ENCODE data around the gene MIPOL1.

Gene MIPOL1

GRCh38 chr14:37195327-37195726 is 2.4 kb upstream of the MIPOL1 start (continued):
- TF ChIP-seq SCRT2 (tag by site-specific recombination; IDR thresholded peaks at IDR 0.05): no peak
- TF ChIP-seq ZNF174 (tag by site-specific recombination; IDR thresholded peaks at IDR 0.05): no peak

GRCh38 chr14:37196604-37197420 is 925 bp upstream of the MIPOL1 start:
- H3K27ac ChIP-seq (ENCODE audit: extremely low read depth, low read depth, low read length): peak overlapping the region; percentile 87
- ChIA-PET CTCF (interaction anchor here (0.6 to 2.8 kb wide), 7 partner anchors 9 to 790 kb away, joined by 3 to 9 read pairs (median 3); no protein-coding TSS in a partner anchor), POLR2A (interaction anchor here (1.0 to 2.8 kb wide), 2 partner anchors 9 to 25 kb away, joined by 3 to 10 read pairs; partner anchors contain the start of gene SLC25A21)
- H3K36me3 ChIP-seq (ENCODE audit: control insufficient read depth in 2 of 2, insufficient read depth in 1 of 2, low read length in 2 of 2): no peaks in the 10 kb centered on the region
- no peaks in the 10 kb centered on the region for H3K9me3 ChIP-seq (ENCODE audit: control insufficient read depth, insufficient read depth, low read depth, low read length)
- TF ChIP-seq ZNF513 (tag by site-specific recombination; IDR thresholded peaks at IDR 0.05): 0 out of 2 replicates have a peak, but pooled peaks have one; percentile 15
- TF ChIP-seq ZNF37A (tag by site-specific recombination; IDR thresholded peaks at IDR 0.05): no peak
- 0 out of 2 replicates have a peak, but pooled peaks have one; percentile 38 for TF ChIP-seq ZNF362 (tag by site-specific recombination; IDR thresholded peaks at IDR 0.05)
- H3K4me3 ChIP-seq (ENCODE audit: low read depth, low read length): no peak overlapping the region; the same call in 1 of the 2 replicates
- H3K4me1 ChIP-seq (ENCODE audit: control insufficient read depth, insufficient read depth, low read length): peaks cover 5% of the 10 kb centered on the region; the same call in 1 of the 2 replicates

GRCh38 chr14:37198273-37198598 is 499 bp downstream of the MIPOL1 start:
- POLR2A ChIA-PET: interaction anchor here (2.8 kb wide), 1 partner anchor 26 kb away, joined by 10 read pairs; the partner anchor contains the start of gene SLC25A21
- TF ChIP-seq PRDM4 (tag by site-specific recombination; IDR thresholded peaks at IDR 0.05) (no peak), ZNF302 (tag by site-specific recombination; IDR thresholded peaks at IDR 0.05; ENCODE audit: low read depth) (no peak), EGR2 (tag by site-specific recombination; IDR thresholded peaks at IDR 0.05; ENCODE audit: low read depth) (no peak), TCF7L2 (IDR thresholded peaks at IDR 0.05; ENCODE audit: borderline replicate concordance, low read depth, low read length) (no peak), PRDM2 (tag by site-specific recombination; IDR thresholded peaks at IDR 0.05; ENCODE audit: borderline replicate concordance) (no peak), ZNF280D (tag by site-specific recombination; IDR thresholded peaks at IDR 0.05) (no peak), ZNF548 (tag by site-specific recombination; IDR thresholded peaks at IDR 0.05) (no peak), ZNF132 (tag by site-specific recombination; IDR thresholded peaks at IDR 0.05; ENCODE audit: borderline replicate concordance) (no peak), ZNF311 (tag by site-specific recombination; IDR thresholded peaks at IDR 0.05; ENCODE audit: borderline replicate concordance) (no peak), ZNF24 (tag by site-specific recombination; IDR thresholded peaks at IDR 0.05) (peak; percentile 43; the same call in 1 of the 2 replicates)

More at GRCh38 chr14:37198273-37198598, 499 bp downstream of the MIPOL1 start:
- H3K4me1 ChIP-seq (ENCODE audit: control insufficient read depth, insufficient read depth, low read length): peaks cover 7% of the 10 kb centered on the region; the same call in 1 of the 2 replicates
- CTCF ChIA-PET: interaction anchor here (1.1 to 4.2 kb wide), 5 partner anchors 16 to 80 kb away, joined by 3 to 14 read pairs (median 4); no protein-coding TSS in a partner anchor
- no peaks in the 10 kb centered on the region for H3K9me3 ChIP-seq (ENCODE audit: control insufficient read depth, insufficient read depth, low read depth, low read length)
- H3K27ac ChIP-seq (ENCODE audit: extremely low read depth, low read depth, low read length): peak overlapping the region; percentile 87
- peak overlapping the region; percentile 75 for H3K4me3 ChIP-seq (ENCODE audit: low read depth, low read length)
- H3K36me3 ChIP-seq (ENCODE audit: control insufficient read depth in 2 of 2, insufficient read depth in 1 of 2, low read length in 2 of 2): no peaks in the 10 kb centered on the region
